NCI-H524 treated with DMSO at 0.1 percent for 48 hours (cell line): ENCODE measurements around the gene RAB9B.
"Not testable (repeated sequence)": the region's sequence is repeated elsewhere in the genome, so short reads cannot be mapped to it uniquely, and the experiment has no call there.

Source experiments
- DNase-seq: peaks from one replicate; lab custom pipeline; 2025; lab: John Stamatoyannopoulos, UW

The RAB9B gene

GRCh38 chrX:103831803-103832544 lies at the start of gene RAB9B:
Gene RAB9B, minus strand, starts transcription at chrX:103832257. Its CDS starts 6,473 bp downstream, at chrX:103825784.
- DNase-seq, result peak; percentile 27

GRCh38 chrX:103879339-103879738 lies 47.3 kb upstream of the RAB9B start:
- no peak for DNase-seq

GRCh38 chrX:103878466-103879122 lies 46.5 kb upstream of the RAB9B start:
- no peak for DNase-seq

- no peak for DNase-seq
These were observed 45.5 kb upstream of the RAB9B start for GRCh38 chrX:103877571-103877970.

GRCh38 chrX:103864886-103865534 lies 33.0 kb upstream of the RAB9B start:
- DNase-seq, result no peak

- no peak for DNase-seq
These were observed 32.1 kb upstream of the RAB9B start for GRCh38 chrX:103864149-103864548.

- no peak for DNase-seq
These were observed 29.1 kb upstream of the RAB9B start for GRCh38 chrX:103861200-103861599.

- DNase-seq, result no peak
These were observed 17.5 kb upstream of the RAB9B start for GRCh38 chrX:103849558-103849957.

- DNase-seq, result no peak
These were observed 15.3 kb upstream of the RAB9B start for GRCh38 chrX:103847174-103847870.

GRCh38 chrX:103846386-103846785 lies 14.3 kb upstream of the RAB9B start:
- no peak for DNase-seq

GRCh38 chrX:103845165-103845653 lies 13.2 kb upstream of the RAB9B start:
- DNase-seq, result no peak

GRCh38 chrX:103839404-103839803 lies 7.3 kb upstream of the RAB9B start:
- no peak for DNase-seq

GRCh38 chrX:103831342-103831802 lies 685 bp downstream of the RAB9B start:
- DNase-seq, result no peak

GRCh38 chrX:103830848-103831247 lies 1.2 kb downstream of the RAB9B start:
- DNase-seq, result no peak

GRCh38 chrX:103828529-103828928 lies 3.5 kb downstream of the RAB9B start:
- DNase-seq, result no peak

- DNase-seq, result no peak
These were observed 6.2 kb downstream of the RAB9B start for GRCh38 chrX:103825881-103826280.

- DNase-seq, result no peak
These were observed 8.5 kb downstream of the RAB9B start for GRCh38 chrX:103823591-103823990.

GRCh38 chrX:103820802-103821201 lies 11.3 kb downstream of the RAB9B start:
- DNase-seq, result not testable (repeated sequence)

GRCh38 chrX:103818842-103819619 lies 13.0 kb downstream of the RAB9B start:
- DNase-seq, result no peak

GRCh38 chrX:103817502-103817901 lies 14.6 kb downstream of the RAB9B start:
- DNase-seq, result peak; percentile 24

- not testable (repeated sequence) for DNase-seq
These were observed 15.0 kb downstream of the RAB9B start for GRCh38 chrX:103817101-103817500.
